NCI-H187 (cell line): ENCODE measurements around the gene HIF3A.

Source experiments
- DNase-seq, 2 experiments: peaks; one replicate each; lab custom pipeline; 2025; lab: John Stamatoyannopoulos, UW

The HIF3A gene

GRCh38 chr19:46328079-46328478 is 31.2 kb downstream of the HIF3A start:
- no peak for DNase-seq

- DNase-seq, result no peak
These were observed 33.6 kb downstream of the HIF3A start for GRCh38 chr19:46330319-46330918.

DNA sequence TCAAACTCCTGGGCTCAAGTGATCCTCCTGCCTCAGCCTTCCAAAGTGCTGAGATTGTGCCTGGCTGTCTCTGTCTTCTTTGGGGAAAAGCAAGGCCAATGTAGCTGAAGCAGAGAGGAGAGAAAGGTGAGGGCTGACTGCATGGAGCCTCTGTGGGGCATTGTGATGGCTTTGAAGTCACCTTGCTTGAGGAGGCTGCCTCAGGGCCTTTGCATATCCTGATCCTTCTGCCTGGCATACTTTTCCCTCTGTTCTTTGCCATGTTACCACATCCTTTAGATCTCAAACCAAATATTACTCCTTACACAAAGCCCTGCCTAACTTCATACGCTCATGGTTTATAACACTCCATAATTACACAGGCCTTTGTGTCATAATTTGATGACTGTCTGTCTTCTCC is 40.6 kb downstream of the HIF3A start:
- no peak for DNase-seq

DNA sequence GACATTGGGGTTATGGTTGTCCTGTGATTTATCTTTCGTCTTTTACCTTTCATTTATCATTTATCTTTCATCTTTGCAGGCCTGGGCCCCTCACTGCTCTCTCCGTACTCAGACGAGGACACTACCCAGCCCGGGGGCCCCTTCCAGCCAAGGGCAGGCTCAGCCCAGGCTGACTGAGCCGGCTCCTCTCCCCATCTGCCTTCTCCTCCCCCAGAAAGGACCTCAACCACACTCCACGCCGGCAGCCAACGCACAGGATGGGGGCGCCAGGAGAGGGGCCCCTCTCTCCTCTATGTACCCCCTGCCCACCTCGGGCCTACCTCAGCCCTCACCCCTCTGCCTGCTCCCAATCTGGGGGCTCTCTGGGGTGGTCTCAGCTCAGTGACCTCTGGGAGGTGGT is 42.6 kb downstream of the HIF3A start:
- DNase-seq, result no peak

DNA sequence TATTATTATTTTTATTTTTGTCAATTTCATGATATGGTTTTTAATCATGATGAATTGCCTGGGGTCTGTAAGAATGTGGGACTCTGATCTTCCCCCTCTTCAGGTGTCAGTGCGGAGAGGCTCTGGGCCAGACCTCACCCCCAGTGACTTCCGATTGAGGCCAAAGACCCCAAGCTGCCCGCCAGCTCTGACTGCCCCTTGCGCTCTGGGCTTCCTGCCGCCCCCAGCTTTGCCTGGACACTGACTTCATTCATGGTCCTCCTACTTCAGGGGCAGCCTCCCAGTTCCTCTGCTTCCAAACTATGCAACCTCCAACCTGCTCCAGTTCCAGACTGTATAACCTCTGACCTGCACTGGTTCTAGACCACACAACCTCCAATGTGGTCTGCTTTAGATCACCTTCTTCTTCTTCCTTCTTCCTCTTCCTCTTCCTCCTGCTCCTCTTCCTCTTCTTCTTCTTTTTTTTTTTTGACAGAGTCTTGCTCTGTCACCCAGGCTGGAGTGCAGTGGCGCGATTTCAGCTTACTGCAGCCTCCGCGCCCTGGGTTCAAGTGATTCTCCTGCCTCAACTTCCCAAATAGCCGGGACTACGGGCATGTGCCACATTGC is 43.3 kb downstream of the HIF3A start:
- DNase-seq, result no peak

GRCh38 chr19:46341937-46342336 is 45.1 kb downstream of the HIF3A start:
- no peak for DNase-seq

GRCh38 chr19:46344363-46344762 is 47.5 kb downstream of the HIF3A start:
- DNase-seq, result no peak

- DNase-seq, result no peak
These were observed 48.3 kb downstream of the HIF3A start for GRCh38 chr19:46345157-46345556.

DNA sequence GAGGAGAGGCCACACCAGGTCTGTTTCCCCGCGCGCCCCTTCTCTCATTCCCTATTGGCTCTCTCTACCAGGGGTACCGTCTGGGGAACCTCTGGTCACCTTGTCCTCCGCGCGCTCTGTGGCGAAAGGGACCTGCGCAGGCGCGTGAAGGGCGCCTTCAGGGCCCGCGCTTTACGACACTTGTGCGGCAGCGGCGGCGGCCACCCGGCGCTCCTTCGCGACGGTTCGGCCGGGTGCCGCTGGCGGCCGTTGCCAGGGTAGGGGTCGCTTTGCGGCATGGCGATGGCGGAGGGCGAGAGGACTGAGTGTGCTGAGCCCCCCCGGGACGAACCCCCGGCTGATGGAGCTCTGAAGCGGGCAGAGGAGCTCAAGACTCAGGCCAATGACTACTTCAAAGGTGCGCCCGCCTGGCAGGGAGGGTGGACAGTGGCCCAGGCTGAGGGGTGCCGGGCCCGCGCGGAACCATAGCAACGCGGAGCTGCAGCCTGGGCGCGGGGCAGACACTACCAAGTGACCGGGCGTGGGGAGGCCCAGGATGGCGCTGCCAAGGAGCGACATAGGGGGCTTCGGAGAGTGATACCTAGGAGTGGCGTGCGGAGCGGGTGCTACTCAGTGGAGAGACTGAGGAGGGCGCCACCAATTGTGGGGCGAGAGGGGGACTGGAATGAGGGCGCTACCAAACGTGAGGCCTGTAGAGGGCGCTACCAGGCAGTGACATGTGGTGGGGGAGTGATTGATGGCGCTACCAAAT is 50.2 kb downstream of the HIF3A start, which contains the start of gene PPP5C:
TSS of gene PPP5C (plus strand) at position 267 of the 751 bp plus-strand sequence. CDS start at position 277, 10 bp downstream.
- DNase-seq, result peak; percentile 94 to 97

- DNase-seq, result no peak
These were observed 50.7 kb downstream of the HIF3A start for GRCh38 chr19:46347572-46347883.

- no peak for DNase-seq
These were observed 51.1 kb downstream of the HIF3A start for GRCh38 chr19:46347985-46348384.

DNA sequence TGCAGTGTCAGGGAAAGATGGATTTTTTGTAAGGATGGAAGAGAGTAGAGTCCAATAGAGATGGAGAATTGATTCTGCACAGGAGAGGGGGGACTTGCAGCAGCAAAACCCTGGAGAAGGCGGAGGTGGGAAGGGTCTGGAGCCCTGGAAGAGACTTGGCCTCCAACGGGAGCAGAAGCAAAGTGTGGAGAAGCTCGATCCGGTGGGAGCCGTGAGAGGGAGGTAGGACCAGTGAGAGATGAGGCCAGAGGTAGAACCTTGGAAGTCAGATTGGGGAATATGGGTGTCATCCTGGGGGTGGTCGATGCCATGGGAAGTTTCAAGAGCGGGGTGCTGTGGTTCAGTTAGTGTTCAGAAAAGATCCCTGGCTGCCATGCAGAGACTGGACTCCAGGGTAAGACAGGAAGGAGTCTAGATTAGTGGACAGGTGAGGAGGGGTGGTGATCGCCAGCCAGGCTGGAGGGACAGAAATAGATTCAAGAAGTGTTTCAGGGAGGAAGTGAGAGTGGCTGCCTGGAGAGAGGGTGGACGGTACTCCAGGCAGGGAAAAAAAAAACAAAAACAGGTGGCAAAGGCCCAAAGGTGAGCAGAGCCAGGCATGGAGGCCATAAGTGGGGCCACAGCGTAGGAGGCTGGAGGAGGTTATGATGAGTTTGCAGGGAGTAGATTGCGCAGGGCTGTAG is 52.6 kb downstream of the HIF3A start:
- DNase-seq, result no peak

GRCh38 chr19:46350029-46350757 is 53.4 kb downstream of the HIF3A start:
- DNase-seq, result no peak

DNA sequence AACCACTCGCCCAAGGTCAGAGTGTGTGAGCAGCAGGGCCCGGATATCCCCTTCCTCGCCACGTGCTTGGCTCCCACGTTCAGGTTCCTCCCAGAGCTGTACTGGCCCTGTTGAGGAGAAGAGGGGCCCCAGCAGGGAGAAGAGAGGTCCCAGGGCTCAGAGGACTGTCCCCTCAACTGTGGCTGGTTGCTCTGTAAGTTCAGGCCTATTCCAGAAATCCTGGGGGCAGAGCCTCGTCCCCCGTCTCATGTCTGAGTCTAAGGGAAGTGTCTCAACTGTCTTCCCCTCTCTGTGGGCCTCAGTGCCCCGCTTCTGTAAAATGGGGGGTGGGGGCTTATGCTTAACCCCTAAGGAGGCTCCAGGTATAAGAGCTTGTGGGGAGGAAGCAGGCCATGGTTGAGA is 53.9 kb downstream of the HIF3A start:
- DNase-seq, result no peak

GRCh38 chr19:46351241-46352041 is 54.6 kb downstream of the HIF3A start:
- no peak for DNase-seq

DNA sequence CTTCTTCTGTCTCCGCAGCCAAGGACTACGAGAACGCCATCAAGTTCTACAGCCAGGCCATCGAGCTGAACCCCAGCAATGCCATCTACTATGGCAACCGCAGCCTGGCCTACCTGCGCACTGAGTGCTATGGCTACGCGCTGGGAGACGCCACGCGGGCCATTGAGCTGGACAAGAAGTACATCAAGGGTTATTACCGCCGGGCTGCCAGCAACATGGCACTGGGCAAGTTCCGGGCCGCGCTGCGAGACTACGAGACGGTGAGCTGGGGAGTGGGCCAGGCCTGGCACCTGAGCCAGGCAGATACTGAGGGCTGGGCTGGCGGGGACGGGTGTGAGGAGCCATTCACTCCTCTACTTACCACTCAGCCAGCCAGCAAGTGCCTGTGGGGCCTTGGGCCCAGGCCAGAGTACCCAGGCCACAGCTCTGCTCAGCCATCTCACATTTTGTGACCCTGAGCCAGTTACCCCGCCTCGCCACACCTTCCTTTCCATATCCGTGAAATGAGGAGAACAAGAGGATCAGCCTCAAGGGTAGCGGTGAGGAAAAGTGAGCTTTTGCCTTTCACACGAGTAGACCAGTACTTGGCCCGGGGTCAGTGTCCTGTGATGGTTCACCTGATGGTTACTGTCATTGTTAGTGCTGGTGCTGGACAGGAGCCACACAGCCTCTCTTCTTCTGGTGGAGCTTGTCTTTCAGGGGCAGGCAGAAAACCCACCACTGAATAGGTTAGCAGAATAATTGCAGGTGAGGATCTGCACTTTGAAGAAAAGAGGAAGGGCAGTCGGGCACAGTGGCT is 57.1 kb downstream of the HIF3A start:
- no peak for DNase-seq

DNA sequence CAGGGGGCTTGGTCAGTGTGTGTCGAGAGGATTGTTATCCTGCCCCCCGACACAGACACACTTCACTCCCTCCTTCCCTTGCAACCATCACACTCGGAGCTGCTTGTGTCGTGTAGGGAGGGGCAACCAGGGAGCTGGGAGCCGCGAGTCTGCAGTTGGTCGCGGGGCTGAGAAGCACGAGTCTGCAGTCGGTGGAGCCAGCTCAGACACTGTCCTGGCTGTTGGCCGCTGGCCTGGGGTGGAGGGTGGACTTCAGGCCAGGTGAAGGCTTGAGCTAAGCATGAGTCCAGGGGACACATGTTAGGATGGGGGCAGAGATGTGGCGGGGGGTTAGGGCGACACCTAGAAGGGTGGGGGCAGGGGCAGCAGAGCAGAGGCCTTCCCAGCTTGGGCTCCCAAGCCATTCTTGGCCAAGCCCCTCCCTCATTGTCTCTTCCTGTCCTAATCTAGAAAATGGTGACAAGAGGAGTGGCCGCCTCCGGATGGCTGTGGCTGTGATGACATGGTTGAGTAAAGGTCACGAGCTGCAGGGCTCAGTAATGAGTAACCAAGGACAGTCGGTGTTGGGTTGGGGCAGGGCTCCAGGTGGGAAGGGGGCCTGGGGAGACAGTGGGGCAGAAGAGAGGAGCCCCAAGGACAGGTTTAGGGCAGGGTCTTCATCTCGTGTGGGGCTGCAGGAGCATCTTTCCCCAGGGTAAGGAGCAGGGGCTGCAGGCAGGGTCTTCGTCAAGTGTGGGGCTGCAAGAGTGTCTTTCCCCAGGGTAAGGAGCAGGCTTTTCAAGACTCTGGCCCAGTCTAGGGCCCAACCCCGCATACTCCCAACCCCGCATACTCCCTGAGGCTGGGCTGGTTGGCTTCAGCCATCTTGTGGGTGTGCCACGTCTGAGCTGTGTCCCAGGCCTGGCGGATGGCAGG is 58.6 kb downstream of the HIF3A start:
- DNase-seq, result no peak

GRCh38 chr19:46356149-46357055 is 59.6 kb downstream of the HIF3A start:
- DNase-seq, result no peak
